SJCRH30 (cell line): Measurements from ENCODE around the gene SNRPE. TPM values are rescaled to one million over a fixed set of nuclear protein-coding genes. Genes with fewer than 3 reads are reported as not detected.

Experiments
- DNase-seq, 2 experiments: peaks; one replicate each; pipeline ENCODE4 v3.0.0-alpha.2; 2015 to 2020
- H3K27ac ChIP-seq: fragments of 250-450 bp; sonication (Bioruptor Pico); 2 replicates; pipeline ENCODE4 v1.5.1; 2020; ENCODE audit warnings: mild to moderate bottlenecking, moderate library complexity
- H3K27me3 ChIP-seq: fragments of 250-450 bp; sonication (Bioruptor Pico); 2 replicates; pipeline ENCODE4 v1.5.1; 2020; ENCODE audit warnings: mild to moderate bottlenecking, moderate library complexity
- H3K36me3 ChIP-seq: fragments of 250-450 bp; sonication (Bioruptor Pico); 2 replicates; pipeline ENCODE4 v1.5.1; 2020; ENCODE audit warnings: mild to moderate bottlenecking, moderate library complexity
- H3K4me1 ChIP-seq: fragments of 250-450 bp; sonication (Bioruptor Pico); 2 replicates; pipeline ENCODE4 v1.5.1; 2020; ENCODE audit warnings: mild to moderate bottlenecking, moderate library complexity
- H3K4me3 ChIP-seq: fragments of 250-450 bp; sonication (Bioruptor Pico); 2 replicates; pipeline ENCODE4 v1.5.1; 2020; ENCODE audit warnings: mild to moderate bottlenecking, moderate library complexity
- H3K9me3 ChIP-seq: fragments of 250-450 bp; sonication (Bioruptor Pico); replicated peaks from 2 replicates; pipeline ENCODE4 v1.5.1; 2020; ENCODE audit warnings: mild to moderate bottlenecking, moderate library complexity
- total RNA-seq: library from RNA; depleted of rRNA; stranded (reverse); fragments of >200 nt; shearing (Covaris generic); gene quantifications from 2 replicates; pipeline ENCODE4 v1.2.3, GENCODE V29; 2014

The SNRPE gene
- total RNA-seq, 1 experiment from 2014 or later: 323 TPM

DNA sequence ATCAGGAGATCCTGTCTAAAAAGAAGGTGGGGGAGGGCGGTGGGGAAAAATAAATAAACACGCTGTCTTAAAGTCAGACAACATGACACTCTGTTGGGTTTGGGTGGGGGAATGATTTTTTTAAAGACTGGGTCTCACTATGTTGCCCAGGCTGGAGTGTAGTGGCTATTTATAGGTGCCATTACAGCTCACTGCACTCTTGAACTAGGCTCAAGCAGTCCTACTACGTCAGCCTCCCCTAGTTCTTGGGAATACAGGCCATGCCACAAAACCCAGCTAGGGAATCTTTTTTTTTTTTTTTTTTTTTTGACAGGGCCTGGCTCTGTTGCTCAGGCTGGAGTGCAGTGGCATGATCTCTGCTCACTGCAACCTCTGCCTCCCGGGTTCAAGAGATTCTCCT, 2.4 kb upstream of the SNRPE start:
- no peak overlapping the region for H3K4me3 ChIP-seq
- H3K36me3 ChIP-seq: peaks cover 29% of the 10 kb centered on the region
- DNase-seq: no peak
- no peaks in the 10 kb centered on the region for H3K27me3 ChIP-seq
- no peak overlapping the region for H3K27ac ChIP-seq
- no peaks in the 10 kb centered on the region for H3K9me3 ChIP-seq
- peaks cover 9% of the 10 kb centered on the region; the same call in 1 of the 2 replicates for H3K4me1 ChIP-seq

DNA sequence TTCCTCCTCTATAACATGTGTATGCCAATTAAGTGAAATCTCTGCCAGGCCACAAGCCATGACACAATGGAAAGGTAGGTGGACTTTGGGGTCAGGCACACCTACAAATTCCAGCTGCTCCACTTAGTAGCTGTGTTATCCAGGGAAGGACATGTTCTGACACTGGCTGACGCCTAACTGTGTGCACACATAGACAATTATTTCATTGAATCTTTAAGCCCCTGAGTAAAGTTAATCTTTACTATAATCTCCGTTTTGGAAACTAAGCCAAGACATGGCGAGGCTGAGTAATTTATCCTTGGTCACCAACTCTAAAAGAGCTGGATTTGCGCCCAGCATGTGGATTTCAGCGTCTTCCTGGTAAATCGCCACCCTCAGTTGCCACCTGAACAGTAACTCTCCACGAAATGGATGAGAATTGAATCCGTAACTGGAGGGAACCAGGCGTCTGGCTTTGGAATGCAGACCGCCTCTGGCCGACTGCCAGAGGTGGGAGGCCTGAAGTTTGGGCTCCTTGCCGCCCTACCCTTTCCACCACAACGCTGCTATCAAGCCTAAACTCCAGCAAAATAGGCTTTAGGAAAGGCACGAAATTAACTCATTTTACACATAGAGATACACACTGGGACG, 888 bp upstream of the SNRPE start:
- peak overlapping the region; percentile 91 for H3K4me3 ChIP-seq
- peak overlapping the region; percentile 31 for H3K27ac ChIP-seq
- peaks cover 9% of the 10 kb centered on the region; the same call in 1 of the 2 replicates for H3K4me1 ChIP-seq
- no peaks in the 10 kb centered on the region for H3K9me3 ChIP-seq
- DNase-seq: peak; percentile 65 to 81
- H3K36me3 ChIP-seq: peaks cover 27% of the 10 kb centered on the region
- no peaks in the 10 kb centered on the region for H3K27me3 ChIP-seq

DNA sequence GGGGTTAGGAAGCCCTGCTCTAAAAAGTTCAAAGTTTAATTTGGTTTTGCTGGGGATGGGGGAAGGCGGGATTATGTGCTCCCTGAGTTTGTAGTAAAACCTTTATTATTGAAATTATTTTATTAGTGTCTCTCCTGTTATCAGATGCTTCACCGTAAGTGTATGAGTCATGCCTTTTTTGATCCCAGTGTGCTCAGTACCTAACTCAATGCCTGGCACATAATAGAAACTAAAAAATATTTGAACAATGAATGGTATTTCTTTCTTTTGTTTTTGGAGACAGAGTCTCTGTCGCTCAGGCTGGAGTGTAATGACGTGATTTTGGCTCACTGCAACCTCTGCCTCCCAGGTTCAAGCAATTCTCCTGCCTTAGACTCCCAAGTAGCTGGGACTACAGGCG, 6.4 kb downstream of the SNRPE start:
- Histone ChIP-seq H3K4me3 (no peak overlapping the region), H3K4me1 (no peaks in the 10 kb centered on the region), H3K9me3 (no peaks in the 10 kb centered on the region), H3K36me3 (peaks cover 69% of the 10 kb centered on the region), H3K27ac (no peak overlapping the region), H3K27me3 (no peaks in the 10 kb centered on the region)
- no peak for DNase-seq

- no peak overlapping the region for H3K27ac ChIP-seq
- no peak overlapping the region for H3K4me3 ChIP-seq
- H3K4me1 ChIP-seq: no peaks in the 10 kb centered on the region
- no peaks in the 10 kb centered on the region for H3K27me3 ChIP-seq
- H3K9me3 ChIP-seq: no peaks in the 10 kb centered on the region
- no peak for DNase-seq
- peaks cover 57% of the 10 kb centered on the region for H3K36me3 ChIP-seq
These were observed 8.8 kb downstream of the SNRPE start for GRCh38 chr1:203870245-203870644.

GRCh38 chr1:203871114-203871880, 9.9 kb downstream of the SNRPE start:
- Histone ChIP-seq H3K36me3 (peaks cover 49% of the 10 kb centered on the region), H3K4me3 (no peak overlapping the region), H3K9me3 (no peaks in the 10 kb centered on the region), H3K4me1 (no peaks in the 10 kb centered on the region), H3K27me3 (no peaks in the 10 kb centered on the region), H3K27ac (no peak overlapping the region)
- peak; percentile 32 to 66 for DNase-seq

DNA sequence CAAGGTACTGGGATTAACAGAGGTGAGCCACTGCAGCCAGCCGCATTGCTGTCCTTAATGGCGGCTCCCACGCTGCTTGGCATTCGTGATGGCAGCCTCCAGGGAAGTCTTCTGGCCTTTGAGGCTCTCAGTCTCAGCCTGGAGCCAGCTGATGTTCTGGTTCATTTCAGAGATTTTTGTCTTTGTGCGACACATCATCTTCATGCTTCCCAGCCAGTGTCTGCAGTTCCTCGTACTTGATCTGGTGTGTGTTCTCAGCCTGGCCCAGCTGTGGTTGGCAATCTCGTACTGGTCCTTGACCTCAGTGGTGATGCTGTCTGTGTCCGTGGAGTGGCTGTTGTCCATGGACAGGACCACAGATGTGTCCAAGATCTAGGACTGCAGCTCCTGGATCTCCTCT, 11.7 kb downstream of the SNRPE start:
- Histone ChIP-seq H3K4me1 (no peaks in the 10 kb centered on the region), H3K4me3 (no peak overlapping the region), H3K36me3 (peaks cover 35% of the 10 kb centered on the region), H3K9me3 (no peaks in the 10 kb centered on the region), H3K27me3 (no peaks in the 10 kb centered on the region), H3K27ac (no peak overlapping the region)
- no peak for DNase-seq

DNA sequence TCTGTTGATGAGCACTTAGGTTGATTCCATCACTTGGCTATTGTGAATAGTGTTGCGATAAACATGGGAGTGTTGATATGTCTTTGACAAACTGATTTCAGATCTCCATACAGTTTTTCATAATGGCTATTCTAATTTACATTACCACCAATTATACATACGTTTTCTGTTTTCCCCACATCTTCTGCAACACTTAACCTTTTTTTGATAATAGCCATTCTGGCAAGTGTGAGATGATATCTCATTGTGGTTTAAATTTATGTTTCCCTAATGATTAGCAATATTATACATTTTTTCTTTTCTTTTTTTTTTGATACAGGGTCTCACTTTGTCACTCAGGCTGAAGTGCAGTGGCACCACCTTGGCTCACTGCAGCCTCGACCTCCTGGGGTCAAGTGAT, 17.0 kb downstream of the SNRPE start:
- H3K27me3 ChIP-seq: no peaks in the 10 kb centered on the region
- no peak overlapping the region for H3K4me3 ChIP-seq
- H3K36me3 ChIP-seq: no peaks in the 10 kb centered on the region; the same call in 1 of the 2 replicates
- no peak for DNase-seq
- no peaks in the 10 kb centered on the region for H3K9me3 ChIP-seq
- H3K27ac ChIP-seq: no peak overlapping the region
- no peaks in the 10 kb centered on the region for H3K4me1 ChIP-seq

DNA sequence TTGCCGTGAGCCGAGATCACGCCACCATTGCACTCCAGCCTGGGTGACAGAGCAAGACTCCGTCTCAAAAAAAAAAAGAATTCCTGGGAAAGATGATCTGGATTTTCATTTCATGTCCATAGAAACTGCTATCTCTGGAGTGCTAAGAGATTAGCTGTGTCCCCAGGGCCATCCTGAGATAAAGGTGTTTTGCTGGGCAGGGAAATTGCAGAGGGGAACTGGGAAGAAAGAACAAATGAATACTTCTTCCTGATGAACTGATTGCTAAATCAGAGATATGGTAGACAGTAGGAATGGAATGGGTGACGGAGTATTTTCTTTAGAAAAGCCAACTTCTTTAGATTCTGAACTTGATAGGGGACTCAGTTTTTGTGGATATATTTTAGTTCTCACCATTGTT, 19.2 kb downstream of the SNRPE start:
- DNase-seq: no peak
- Histone ChIP-seq H3K4me3 (no peak overlapping the region), H3K27me3 (no peaks in the 10 kb centered on the region), H3K36me3 (no peaks in the 10 kb centered on the region), H3K4me1 (no peaks in the 10 kb centered on the region), H3K9me3 (no peaks in the 10 kb centered on the region), H3K27ac (no peak overlapping the region)

- Histone ChIP-seq H3K27ac (no peak overlapping the region; the same call in 1 of the 2 replicates), H3K9me3 (no peaks in the 10 kb centered on the region), H3K27me3 (no peaks in the 10 kb centered on the region), H3K4me1 (peaks cover 7% of the 10 kb centered on the region), H3K4me3 (no peak overlapping the region), H3K36me3 (no peaks in the 10 kb centered on the region)
- no peak for DNase-seq
These were observed 27.4 kb downstream of the SNRPE start for GRCh38 chr1:203888807-203889251.

DNA sequence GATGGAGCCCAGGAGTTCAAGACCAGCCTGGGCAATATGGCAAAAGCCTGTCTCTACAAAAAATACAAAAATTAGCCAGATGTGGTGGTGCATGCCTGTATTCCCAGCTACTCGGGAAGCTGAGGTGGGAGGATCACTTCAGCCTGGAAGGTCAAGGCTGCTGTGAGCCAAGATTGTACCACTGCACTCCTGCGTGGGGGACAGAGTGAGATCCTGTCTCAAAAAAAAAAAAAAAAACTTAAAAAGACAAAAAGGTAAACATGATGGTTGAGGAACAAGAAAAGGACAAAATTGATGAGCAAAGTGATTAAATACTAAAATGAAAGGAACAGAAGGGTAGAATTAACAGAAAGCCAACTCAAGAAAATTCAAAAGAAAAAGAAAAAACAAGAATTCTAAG, 30.6 kb downstream of the SNRPE start:
- no peak for DNase-seq
- H3K4me3 ChIP-seq: no peak overlapping the region
- no peak overlapping the region for H3K27ac ChIP-seq
- H3K27me3 ChIP-seq: no peaks in the 10 kb centered on the region
- no peaks in the 10 kb centered on the region for H3K36me3 ChIP-seq
- H3K9me3 ChIP-seq: peaks cover 6% of the 10 kb centered on the region; the same call in 1 of the 2 replicates
- peaks cover 7% of the 10 kb centered on the region for H3K4me1 ChIP-seq

GRCh38 chr1:203898458-203899352, 37.3 kb downstream of the SNRPE start:
- H3K27ac ChIP-seq: no peak overlapping the region
- no peak for DNase-seq
- H3K4me1 ChIP-seq: no peaks in the 10 kb centered on the region
- H3K9me3 ChIP-seq: peaks cover 6% of the 10 kb centered on the region
- no peak overlapping the region for H3K4me3 ChIP-seq
- no peaks in the 10 kb centered on the region for H3K27me3 ChIP-seq
- no peaks in the 10 kb centered on the region; the same call in 1 of the 2 replicates for H3K36me3 ChIP-seq

GRCh38 chr1:203899353-203899716, 37.9 kb downstream of the SNRPE start:
- H3K4me1 ChIP-seq: no peaks in the 10 kb centered on the region

GRCh38 chr1:203899869-203900714, 38.7 kb downstream of the SNRPE start:
- H3K27ac ChIP-seq: no peak overlapping the region
- H3K4me3 ChIP-seq: no peak overlapping the region
- no peaks in the 10 kb centered on the region for H3K27me3 ChIP-seq
- H3K4me1 ChIP-seq: no peaks in the 10 kb centered on the region
- H3K9me3 ChIP-seq: no peaks in the 10 kb centered on the region; the same call in 1 of the 2 replicates
- DNase-seq: no peak
- no peaks in the 10 kb centered on the region; the same call in 1 of the 2 replicates for H3K36me3 ChIP-seq

More at GRCh38 chr1:203899353-203899716, 37.9 kb downstream of the SNRPE start:
- Histone ChIP-seq H3K9me3 (peaks cover 5% of the 10 kb centered on the region), H3K27ac (no peak overlapping the region), H3K36me3 (no peaks in the 10 kb centered on the region; the same call in 1 of the 2 replicates), H3K4me3 (no peak overlapping the region), H3K27me3 (no peaks in the 10 kb centered on the region)
- no peak for DNase-seq

DNA sequence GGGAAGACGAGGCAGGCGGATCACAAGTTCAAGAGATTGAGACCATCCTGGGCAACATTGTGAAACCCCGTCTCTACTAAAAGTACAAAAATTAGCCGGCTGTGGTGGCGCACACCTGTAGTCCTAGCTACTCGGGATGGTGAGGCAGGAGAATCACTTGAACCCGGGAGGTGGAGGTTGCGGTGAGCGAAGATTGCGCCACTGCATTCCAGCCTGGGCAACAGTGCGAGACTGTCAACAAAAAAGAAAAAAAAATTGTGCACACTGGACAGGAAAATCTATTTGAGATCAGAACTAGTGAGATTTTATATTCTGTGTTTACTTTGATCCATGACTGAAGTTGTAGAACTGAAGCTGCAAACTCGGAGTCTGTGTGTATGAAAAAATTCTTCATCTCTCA, 40.2 kb downstream of the SNRPE start:
- DNase-seq: no peak
- no peaks in the 10 kb centered on the region; the same call in 1 of the 2 replicates for H3K36me3 ChIP-seq
- H3K27ac ChIP-seq: no peak overlapping the region
- no peaks in the 10 kb centered on the region for H3K27me3 ChIP-seq
- H3K9me3 ChIP-seq: no peaks in the 10 kb centered on the region; the same call in 1 of the 2 replicates
- H3K4me1 ChIP-seq: no peaks in the 10 kb centered on the region; the same call in 1 of the 2 replicates
- H3K4me3 ChIP-seq: no peak overlapping the region
